Endodermal cell (in vitro differentiated cells): ENCODE results near the gene NOP14. TPM values are rescaled to one million over a fixed set of nuclear protein-coding genes. Genes with fewer than 3 reads are reported as not detected.
A peak's percentile ranks its signal among the peaks of the same experiment; 100 is the strongest.

Experiments used
- DNase-seq: peaks from one replicate; pipeline ENCODE4 v3.0.0-alpha.2; 2017
- H3K27ac ChIP-seq: 2 replicates; pipeline ENCODE4 v1.5.1; 2013; ENCODE audit warnings: mild to moderate bottlenecking, low read depth, low read length, moderate library complexity
- H3K27me3 ChIP-seq: 2 replicates; pipeline ENCODE4 v1.6.1; 2013; ENCODE audit warnings: mild to moderate bottlenecking, low read length, moderate library complexity; ENCODE audit not compliant: insufficient read depth, control insufficient read depth, poor library complexity, severe bottlenecking
- H3K36me3 ChIP-seq: 2 replicates; pipeline ENCODE4 v1.7.0; 2013; ENCODE audit warnings: mild to moderate bottlenecking, low read length, moderate library complexity; ENCODE audit not compliant: control insufficient read depth, insufficient read depth
- H3K4me1 ChIP-seq: one replicate; pipeline ENCODE4 v1.7.0; 2013; ENCODE audit warnings: low read length; ENCODE audit not compliant: control insufficient read depth, insufficient read depth
- H3K4me3 ChIP-seq: 2 replicates; pipeline ENCODE4 v1.5.1; 2013; ENCODE audit warnings: mild to moderate bottlenecking, low read length, moderate library complexity
- H3K9ac ChIP-seq: 2 replicates; pipeline ENCODE4 v1.6.1; 2013; ENCODE audit warnings: mild to moderate bottlenecking, low read length, moderate library complexity; ENCODE audit not compliant: poor library complexity, severe bottlenecking; ENCODE audit errors: extremely low read depth
- H3K9me3 ChIP-seq: 2 replicates; pipeline ENCODE4 v1.6.1; 2013; ENCODE audit warnings: mild to moderate bottlenecking, low read length, moderate library complexity; ENCODE audit not compliant: control insufficient read depth
- H3K27ac Mint-ChIP-seq: 2 replicates; pipeline ENCODE4 v1.8.0; 2020; ENCODE audit warnings: mixed read lengths
- H3K27me3 Mint-ChIP-seq: 2 replicates; pipeline ENCODE4 v1.8.0; 2021; ENCODE audit warnings: mild to moderate bottlenecking, mixed read lengths; ENCODE audit not compliant: insufficient read depth
- H3K36me3 Mint-ChIP-seq: 2 replicates; pipeline ENCODE4 v1.8.0; 2020; ENCODE audit warnings: low read depth, mixed read lengths
- H3K4me1 Mint-ChIP-seq: 2 replicates; pipeline ENCODE4 v1.8.0; 2020; ENCODE audit warnings: mixed read lengths
- H3K4me3 Mint-ChIP-seq: 2 replicates; pipeline ENCODE4 v1.8.0; 2020; ENCODE audit warnings: mild to moderate bottlenecking, moderate library complexity, mixed read lengths
- H3K9me3 Mint-ChIP-seq: 2 replicates; pipeline ENCODE4 v1.8.0; 2020; ENCODE audit warnings: mild to moderate bottlenecking, mixed read lengths
- WGBS, 2 experiments: methylation state at CpG; one replicate each; pipeline versions ENCODE4 v1.1.5 to v1.1.7; 2013; ENCODE audit warnings: missing lambda C conversion rate in 2 of 2, mixed read lengths in 1 of 2; ENCODE audit not compliant: insufficient coverage in 1 of 2, insufficient read length in 1 of 2; 5-methylcytosine and 5-hydroxymethylcytosine counted together
- total RNA-seq, 2 donors: library from RNA; stranded (reverse); fragmentation: NEBNext Ultra II Directional in 1 of 2; extraction: Animal tissue kit (Norgen Biotek cat#: 25700) in 1 of 2; gene quantifications; 2 replicates in 1 of 2; 3 replicates in 1 of 2; pipeline ENCODE4 v1.2.1, GENCODE V29; 2021
- TF ChIP-seq, protein P1 (sequence below): fragments of 200-600 bp; sonication (generic); conservative IDR thresholded peaks from 2 replicates; pipeline ENCODE4 v1.5.0; 2021; ENCODE audit warnings: antibody characterized with exemption, mild to moderate bottlenecking

The NOP14 gene
- total RNA-seq, 2 donors from 2014 or later: 23.0 to 31.9 TPM

DNA sequence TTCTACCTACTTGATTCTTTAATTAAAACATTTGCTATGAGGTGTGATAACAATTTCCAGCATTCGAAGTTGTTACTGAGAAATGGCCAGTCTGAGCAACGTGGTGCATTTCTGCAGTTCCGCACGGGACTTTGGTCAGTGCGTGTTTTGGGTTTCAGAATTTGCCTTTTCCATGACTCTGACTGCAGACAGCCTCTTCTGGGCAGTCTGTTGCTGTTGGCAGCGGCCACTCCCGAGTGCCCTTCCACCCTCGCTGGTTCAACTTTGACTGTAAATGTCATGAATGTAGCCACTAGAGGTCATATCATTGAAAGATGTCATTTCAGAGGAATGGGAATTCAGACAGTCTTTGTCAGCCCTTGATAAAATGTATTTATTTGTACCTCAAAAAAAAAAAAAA is 53.6 kb downstream of the NOP14 start:
- Histone ChIP-seq H3K27me3 (no peaks in the 10 kb centered on the region), H3K36me3 (peaks cover 97% of the 10 kb centered on the region), H3K27ac (no peak overlapping the region), H3K9ac (no peak overlapping the region), H3K9me3 (no peaks in the 10 kb centered on the region), H3K4me3 (no peak overlapping the region), H3K4me1 (no peaks in the 10 kb centered on the region)
- Mint-ChIP-seq H3K4me1 (no peaks in the 10 kb centered on the region), H3K9me3 (no peaks in the 10 kb centered on the region), H3K36me3 (peaks cover 91% of the 10 kb centered on the region), H3K27ac (no peak overlapping the region), H3K4me3 (no peak overlapping the region), H3K27me3 (no peaks in the 10 kb centered on the region)
- 92 to 95% methylated on average over 5 to 8 of the region's 8 CpGs for WGBS, 2 experiments
- DNase-seq: no peak
- TF ChIP-seq, protein P1, sequence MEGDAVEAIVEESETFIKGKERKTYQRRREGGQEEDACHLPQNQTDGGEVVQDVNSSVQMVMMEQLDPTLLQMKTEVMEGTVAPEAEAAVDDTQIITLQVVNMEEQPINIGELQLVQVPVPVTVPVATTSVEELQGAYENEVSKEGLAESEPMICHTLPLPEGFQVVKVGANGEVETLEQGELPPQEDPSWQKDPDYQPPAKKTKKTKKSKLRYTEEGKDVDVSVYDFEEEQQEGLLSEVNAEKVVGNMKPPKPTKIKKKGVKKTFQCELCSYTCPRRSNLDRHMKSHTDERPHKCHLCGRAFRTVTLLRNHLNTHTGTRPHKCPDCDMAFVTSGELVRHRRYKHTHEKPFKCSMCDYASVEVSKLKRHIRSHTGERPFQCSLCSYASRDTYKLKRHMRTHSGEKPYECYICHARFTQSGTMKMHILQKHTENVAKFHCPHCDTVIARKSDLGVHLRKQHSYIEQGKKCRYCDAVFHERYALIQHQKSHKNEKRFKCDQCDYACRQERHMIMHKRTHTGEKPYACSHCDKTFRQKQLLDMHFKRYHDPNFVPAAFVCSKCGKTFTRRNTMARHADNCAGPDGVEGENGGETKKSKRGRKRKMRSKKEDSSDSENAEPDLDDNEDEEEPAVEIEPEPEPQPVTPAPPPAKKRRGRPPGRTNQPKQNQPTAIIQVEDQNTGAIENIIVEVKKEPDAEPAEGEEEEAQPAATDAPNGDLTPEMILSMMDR: no peak

GRCh38 chr4:2908686-2909085 is 54.5 kb downstream of the NOP14 start:
- TF ChIP-seq, protein P1: no peak
- no peaks in the 10 kb centered on the region for H3K27me3 Mint-ChIP-seq
- no peaks in the 10 kb centered on the region for H3K4me1 Mint-ChIP-seq
- Histone ChIP-seq H3K4me3 (no peak overlapping the region), H3K4me1 (no peaks in the 10 kb centered on the region), H3K27me3 (no peaks in the 10 kb centered on the region), H3K9ac (no peak overlapping the region), H3K27ac (no peak overlapping the region), H3K9me3 (no peaks in the 10 kb centered on the region), H3K36me3 (peaks cover 97% of the 10 kb centered on the region)
- peaks cover 91% of the 10 kb centered on the region for H3K36me3 Mint-ChIP-seq
- no peaks in the 10 kb centered on the region for H3K9me3 Mint-ChIP-seq
- H3K4me3 Mint-ChIP-seq: no peak overlapping the region
- no peak for DNase-seq
- 92 to 96% methylated on average over 3 to 7 of the region's 7 CpGs for WGBS, 2 experiments
- H3K27ac Mint-ChIP-seq: peak overlapping the region; percentile 17

DNA sequence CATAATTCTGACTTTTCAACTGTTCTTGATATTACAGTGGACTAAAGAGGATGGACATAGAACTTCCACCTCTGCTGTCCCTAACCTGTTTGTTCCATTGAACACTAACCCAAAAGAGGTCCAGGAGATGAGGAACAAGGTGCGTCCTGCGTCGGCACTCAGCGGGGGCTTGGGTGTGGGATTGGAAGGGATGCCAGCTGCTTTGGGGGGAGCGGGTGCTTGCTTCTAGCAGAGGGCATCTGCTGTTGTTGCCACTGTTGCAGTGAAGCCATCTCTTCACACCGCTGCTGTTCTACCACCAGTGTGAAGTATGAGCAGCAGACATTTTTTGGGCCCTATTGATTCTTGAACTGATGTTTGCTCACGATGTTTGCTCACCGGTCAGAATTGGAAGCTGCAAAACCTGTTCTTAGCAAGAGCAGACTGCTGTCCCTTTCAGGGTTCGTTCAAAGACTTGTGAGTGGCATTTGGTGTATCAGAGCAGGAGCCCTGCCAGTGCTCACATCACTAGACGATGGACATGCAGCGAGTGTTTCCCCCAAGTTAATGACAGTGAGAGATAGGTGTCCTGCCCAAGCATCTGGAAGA is 55.4 kb downstream of the NOP14 start:
- WGBS, 2 experiments: 96 to 97% methylated on average over 10 to 11 of the region's 11 CpGs
- H3K27ac Mint-ChIP-seq: no peak overlapping the region

More for the DNA sequence above, 55.4 kb downstream of the NOP14 start:
- no peak for DNase-seq
- peaks cover 96% of the 10 kb centered on the region for H3K36me3 ChIP-seq
- no peak overlapping the region for H3K27ac ChIP-seq
- no peak overlapping the region for H3K4me3 Mint-ChIP-seq
- H3K4me1 ChIP-seq: peaks cover 5% of the 10 kb centered on the region
- peaks cover 90% of the 10 kb centered on the region for H3K36me3 Mint-ChIP-seq
- no peaks in the 10 kb centered on the region for H3K9me3 ChIP-seq
- H3K9me3 Mint-ChIP-seq: no peaks in the 10 kb centered on the region
- no peaks in the 10 kb centered on the region for H3K27me3 ChIP-seq
- no peak overlapping the region for H3K4me3 ChIP-seq
- no peaks in the 10 kb centered on the region for H3K27me3 Mint-ChIP-seq
- H3K4me1 Mint-ChIP-seq: peaks cover 8% of the 10 kb centered on the region
- TF ChIP-seq, protein P1: no peak
- H3K9ac ChIP-seq: no peak overlapping the region
